PFSK-1 (cell line): ENCODE results near the gene OR4K2.

Source experiments
- FOXP2 ChIP-seq: optimal IDR thresholded peaks from 2 replicates; pipeline ENCODE3; 2011; ENCODE audit warnings: borderline replicate concordance, control low read depth, inconsistent platforms; ENCODE audit not compliant: insufficient read depth; ENCODE audit errors: extremely low read length, extremely low read depth
- POLR2AphosphoS5 ChIP-seq: IDR thresholded peaks from 2 replicates; pipeline ENCODE4 v1.6.1; 2012; ENCODE audit warnings: low read depth, mild to moderate bottlenecking, control low read depth, low read length, moderate library complexity
- SIN3A ChIP-seq: IDR thresholded peaks from 2 replicates; pipeline ENCODE4 v1.6.1; 2012; ENCODE audit warnings: mild to moderate bottlenecking, low read length, moderate library complexity, borderline replicate concordance; ENCODE audit not compliant: insufficient read depth
- TAF1 ChIP-seq: IDR thresholded peaks from 2 replicates; pipeline ENCODE4 v1.6.1; 2012; ENCODE audit warnings: low read length, control low read depth, borderline replicate concordance; ENCODE audit not compliant: insufficient read depth
- TF ChIP-seq, protein P1 (sequence below), 2 experiments: IDR thresholded peaks; 2 replicates each; pipeline versions ENCODE4 v1.6.1 to v1.8.0; 2011 to 2012; ENCODE audit warnings: low read depth in 2 of 2, low read length in 2 of 2, control low read depth in 1 of 2, inconsistent platforms in 1 of 2, mild to moderate bottlenecking in 1 of 2, moderate library complexity in 1 of 2; ENCODE audit not compliant: insufficient read depth in 1 of 2

DNA sequence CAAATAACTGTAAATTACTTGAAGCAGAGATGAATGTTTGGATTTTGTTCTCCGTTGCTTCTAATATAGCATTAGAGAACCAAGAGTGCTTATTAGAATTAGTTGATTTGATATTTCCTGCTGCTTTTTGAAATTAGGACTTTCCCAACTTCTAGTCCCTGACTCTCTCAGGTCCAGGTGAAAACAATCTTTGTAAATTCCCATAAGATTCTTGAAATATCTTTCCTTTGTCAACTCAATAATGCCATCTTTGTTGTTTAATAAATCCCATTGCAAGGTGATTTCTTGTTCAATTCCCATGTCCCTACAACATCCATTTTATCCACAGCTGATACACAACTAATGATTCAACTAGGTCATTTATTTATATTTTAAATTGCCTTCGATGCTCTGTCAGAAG is at the start of gene OR4K2:
- no peak for TF ChIP-seq POLR2AphosphoS5
- TF ChIP-seq, protein P1, sequence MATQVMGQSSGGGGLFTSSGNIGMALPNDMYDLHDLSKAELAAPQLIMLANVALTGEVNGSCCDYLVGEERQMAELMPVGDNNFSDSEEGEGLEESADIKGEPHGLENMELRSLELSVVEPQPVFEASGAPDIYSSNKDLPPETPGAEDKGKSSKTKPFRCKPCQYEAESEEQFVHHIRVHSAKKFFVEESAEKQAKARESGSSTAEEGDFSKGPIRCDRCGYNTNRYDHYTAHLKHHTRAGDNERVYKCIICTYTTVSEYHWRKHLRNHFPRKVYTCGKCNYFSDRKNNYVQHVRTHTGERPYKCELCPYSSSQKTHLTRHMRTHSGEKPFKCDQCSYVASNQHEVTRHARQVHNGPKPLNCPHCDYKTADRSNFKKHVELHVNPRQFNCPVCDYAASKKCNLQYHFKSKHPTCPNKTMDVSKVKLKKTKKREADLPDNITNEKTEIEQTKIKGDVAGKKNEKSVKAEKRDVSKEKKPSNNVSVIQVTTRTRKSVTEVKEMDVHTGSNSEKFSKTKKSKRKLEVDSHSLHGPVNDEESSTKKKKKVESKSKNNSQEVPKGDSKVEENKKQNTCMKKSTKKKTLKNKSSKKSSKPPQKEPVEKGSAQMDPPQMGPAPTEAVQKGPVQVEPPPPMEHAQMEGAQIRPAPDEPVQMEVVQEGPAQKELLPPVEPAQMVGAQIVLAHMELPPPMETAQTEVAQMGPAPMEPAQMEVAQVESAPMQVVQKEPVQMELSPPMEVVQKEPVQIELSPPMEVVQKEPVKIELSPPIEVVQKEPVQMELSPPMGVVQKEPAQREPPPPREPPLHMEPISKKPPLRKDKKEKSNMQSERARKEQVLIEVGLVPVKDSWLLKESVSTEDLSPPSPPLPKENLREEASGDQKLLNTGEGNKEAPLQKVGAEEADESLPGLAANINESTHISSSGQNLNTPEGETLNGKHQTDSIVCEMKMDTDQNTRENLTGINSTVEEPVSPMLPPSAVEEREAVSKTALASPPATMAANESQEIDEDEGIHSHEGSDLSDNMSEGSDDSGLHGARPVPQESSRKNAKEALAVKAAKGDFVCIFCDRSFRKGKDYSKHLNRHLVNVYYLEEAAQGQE (IDR thresholded peaks at IDR 0.05; ENCODE audit: insufficient read depth in 1 of 2, low read depth in 2 of 2, low read length in 2 of 2), result no peak
- no peak for TF ChIP-seq TAF1
- no peak for TF ChIP-seq SIN3A
- TF ChIP-seq FOXP2, result no peak
